Breast epithelium (tissue), 3 donors: ENCODE results near the gene BPHL.

Experiments used
- CTCF ChIP-seq, 3 donors: fragments of 450-650 bp; IDR thresholded peaks; one replicate each; pipeline ENCODE4 v1.5.1; 2016 to 2017; ENCODE audit warnings: antibody characterized with exemption in 3 of 3, mild to moderate bottlenecking in 3 of 3, moderate library complexity in 3 of 3
- POLR2A ChIP-seq: fragments of 450-650 bp; IDR thresholded peaks from one replicate; pipeline ENCODE4 v1.6.1; 2016; ENCODE audit warnings: antibody characterized with exemption, mild to moderate bottlenecking, moderate library complexity
- POLR2AphosphoS5 ChIP-seq, 3 donors: sonication (generic); formaldehyde crosslinking; IDR thresholded peaks; one replicate each; pipeline ENCODE4 v1.6.1; 2017; ENCODE audit warnings: antibody characterized with exemption in 3 of 3

GRCh38 chr6:3077430-3077829 lies 41.1 kb upstream of the BPHL start:
- TF ChIP-seq CTCF (IDR thresholded peaks at IDR 0.05) (no peak), POLR2A (no peak), POLR2AphosphoS5 (IDR thresholded peaks at IDR 0.05) (no peak)
